Retinal pigment epithelial cell (primary cell): Measurements from ENCODE around the gene RAB9B.
A peak's percentile ranks its signal among the peaks of the same experiment; 100 is the strongest.

ENCODE experiments used
- DNase-seq: peaks from one replicate; pipeline ENCODE4 v3.0.0-alpha.2; 2010; ENCODE audit warnings: low read depth
- H3K4me3 ChIP-seq: 2 replicates; pipeline ENCODE4 v1.5.1; 2011; ENCODE audit warnings: mild to moderate bottlenecking, low read length, control low read depth, moderate library complexity
- CTCF ChIP-seq: conservative IDR thresholded peaks from 2 replicates; pipeline ENCODE4 v1.5.1; 2011; ENCODE audit warnings: low read depth, low read length, control low read depth, inconsistent platforms

Gene RAB9B

GRCh38 chrX:103831803-103832544 lies at the start of gene RAB9B:
RAB9B (minus strand) TSS chrX:103832257; CDS start chrX:103825784, 6,473 bp downstream.
- TF ChIP-seq CTCF = no peak
- H3K4me3 ChIP-seq = peak within 1 kb of the TSS; percentile 66
- DNase-seq = no peak

DNA sequence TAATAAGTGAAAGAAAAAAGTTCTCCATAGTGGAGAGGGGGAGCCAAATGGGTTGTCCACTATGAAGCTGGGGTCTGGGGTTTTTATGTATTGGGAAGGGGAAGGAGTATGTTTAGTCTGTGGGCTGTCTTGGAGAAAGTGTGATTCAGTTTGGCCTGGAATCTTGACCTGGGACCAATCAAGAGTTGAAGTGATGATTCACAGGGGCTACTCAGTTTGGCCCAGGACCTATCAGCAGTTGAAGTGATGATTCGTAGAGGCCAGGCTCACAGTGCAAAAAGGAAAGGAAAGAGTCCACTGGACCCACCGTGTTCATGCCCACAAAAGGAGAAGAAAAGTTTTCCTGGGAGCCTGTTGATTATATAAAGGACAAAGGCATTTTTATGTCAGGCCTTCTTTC lies 47.3 kb upstream of the RAB9B start:
- TF ChIP-seq CTCF = no peak
- H3K4me3 ChIP-seq = no peak overlapping the region
- DNase-seq = no peak

DNA sequence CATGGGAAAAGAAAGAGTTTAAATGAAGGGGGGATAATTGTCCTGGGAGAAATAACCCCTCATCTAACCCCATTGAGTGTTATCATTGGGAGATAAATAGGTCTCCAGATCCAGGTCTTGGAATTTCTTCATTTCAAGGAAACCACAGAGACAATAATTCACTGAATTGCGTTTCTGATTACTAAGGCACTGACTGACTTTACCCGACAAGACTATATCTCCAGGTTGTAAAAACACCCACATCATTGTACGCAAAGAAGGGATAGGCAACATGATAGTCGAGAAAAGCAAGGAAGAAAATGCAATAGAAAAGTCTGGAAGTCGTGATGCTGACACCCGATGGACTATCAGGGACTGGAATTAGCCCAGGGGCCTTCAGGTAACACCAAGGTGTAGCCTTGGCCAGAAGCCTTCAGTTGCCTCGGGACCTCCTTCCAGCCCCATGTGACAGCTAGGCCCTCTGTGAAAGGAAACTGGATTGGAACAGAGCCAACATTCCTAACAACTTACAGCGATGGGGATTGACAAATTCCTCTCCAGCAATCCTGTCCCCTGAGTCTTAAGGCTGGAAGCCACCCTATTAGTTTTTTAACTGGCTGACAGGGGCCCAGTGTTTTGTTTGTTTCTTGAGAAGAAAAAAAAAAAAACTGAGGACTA lies 46.5 kb upstream of the RAB9B start:
- DNase-seq = peak; percentile 65

GRCh38 chrX:103877571-103877970 lies 45.5 kb upstream of the RAB9B start:
- TF ChIP-seq CTCF = no peak
- no peak for DNase-seq
- no peak overlapping the region for H3K4me3 ChIP-seq

More for the DNA sequence above, 46.5 kb upstream of the RAB9B start:
- no peak for TF ChIP-seq CTCF
- no peak overlapping the region for H3K4me3 ChIP-seq

GRCh38 chrX:103864886-103865534 lies 33.0 kb upstream of the RAB9B start:
- DNase-seq = no peak
- TF ChIP-seq CTCF = no peak
- H3K4me3 ChIP-seq = no peak overlapping the region

DNA sequence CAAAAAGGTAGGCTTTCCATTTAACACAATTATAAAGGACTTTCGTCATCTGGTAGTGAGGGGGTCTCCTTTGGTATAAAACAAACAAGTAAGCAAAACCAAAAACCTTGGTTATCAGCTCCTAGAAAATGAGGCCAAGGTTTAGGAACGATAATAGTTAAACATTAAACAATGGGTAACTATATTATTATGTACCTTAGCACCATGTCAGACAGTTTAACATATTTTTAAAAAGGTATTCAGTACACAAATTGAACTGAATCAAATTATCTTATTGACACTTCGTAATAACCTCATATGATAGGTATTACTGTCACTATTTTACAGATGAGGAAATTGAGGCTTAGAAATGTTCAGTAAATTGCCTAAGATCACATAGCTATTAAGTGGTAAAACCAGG lies 32.1 kb upstream of the RAB9B start:
- no peak for TF ChIP-seq CTCF
- DNase-seq = no peak
- no peak overlapping the region for H3K4me3 ChIP-seq
